PC-3 (cell line): ENCODE data around the gene KCNJ15. TPM values are rescaled to one million over a fixed set of nuclear protein-coding genes. Genes with fewer than 3 reads are reported as not detected.
A peak's percentile ranks its signal among the peaks of the same experiment; 100 is the strongest.

Source experiments
- ATAC-seq: fragments of 200-7000 bp; cut with Tn5 transposase; 2 replicates; pipeline ENCODE4 v1.9.1; 2020; ENCODE audit warnings: mild to moderate bottlenecking, moderate library complexity
- BruUV-seq: library from RNA; stranded (reverse); fragments of 400-500 nt; replicated peaks from 2 replicates; lab custom pipeline; 2021; lab: Mats Ljungman, UMichigan
- CTCF ChIA-PET: fragments of 300-600 bp; sonication (Branson Sonifier 250); formaldehyde crosslinking; loops from one replicate; lab custom pipeline; 2022; ENCODE audit warnings: antibody characterized with exemption; lab: Charles Lee
- POLR2A ChIA-PET: fragments of 300-600 bp; sonication (Branson Sonifier 250); formaldehyde crosslinking; loops from one replicate; lab custom pipeline; 2022; ENCODE audit warnings: antibody characterized with exemption; ENCODE audit not compliant: unreplicated experiment; lab: Charles Lee
- DNase-seq: peaks from one replicate; pipeline ENCODE4 v3.0.0-alpha.2; 2015
- H2AFZ ChIP-seq: fragments of 300-600 bp; sonication (generic); 2 replicates; pipeline ENCODE4 v1.6.0; 2016; ENCODE audit warnings: antibody characterized with exemption, low read length
- H3F3A ChIP-seq: fragments of 300-600 bp; sonication (generic); one replicate; pipeline ENCODE4 v1.6.0; 2017; ENCODE audit warnings: antibody characterized with exemption, low read length, control low read depth, mild to moderate bottlenecking; ENCODE audit not compliant: unreplicated experiment
- H3K27ac ChIP-seq: fragments of 300-600 bp; sonication (generic); 2 replicates; pipeline ENCODE4 v1.5.1; 2016; ENCODE audit warnings: mild to moderate bottlenecking, low read length
- H3K27me3 ChIP-seq: fragments of 300-600 bp; sonication (generic); 2 replicates; pipeline ENCODE4 v1.6.1; 2016; ENCODE audit warnings: low read length, mixed read lengths
- H3K36me3 ChIP-seq: fragments of 300-600 bp; sonication (generic); 2 replicates; pipeline ENCODE4 v1.6.1; 2016; ENCODE audit warnings: low read depth, mixed run types, low read length, mixed read lengths
- H3K4me1 ChIP-seq: fragments of 300-600 bp; sonication (generic); 2 replicates; pipeline ENCODE4 v1.5.1; 2016; ENCODE audit warnings: low read length; ENCODE audit not compliant: insufficient read depth
- H3K4me2 ChIP-seq: fragments of 300-600 bp; sonication (generic); 2 replicates; pipeline ENCODE4 v1.6.0; 2016; ENCODE audit warnings: low read length
- H3K4me3 ChIP-seq: fragments of 300-600 bp; sonication (generic); 2 replicates; pipeline ENCODE4 v1.5.1; 2016; ENCODE audit warnings: mild to moderate bottlenecking, low read length, mixed read lengths
- H3K79me2 ChIP-seq: fragments of 300-600 bp; sonication (generic); 2 replicates; pipeline ENCODE4 v1.6.1; 2017; ENCODE audit warnings: low read length, mixed read lengths
- H3K9ac ChIP-seq: fragments of 300-600 bp; sonication (generic); 2 replicates; pipeline ENCODE4 v1.6.0; 2016; ENCODE audit warnings: mild to moderate bottlenecking, low read length
- H3K9me2 ChIP-seq: fragments of 300-600 bp; sonication (generic); replicated peaks from 2 replicates; pipeline ENCODE4 v1.6.1; 2016; ENCODE audit warnings: mixed run types, low read length, mixed read lengths
- H3K9me3 ChIP-seq: fragments of 300-600 bp; sonication (generic); 2 replicates; pipeline ENCODE4 v1.6.1; 2016; ENCODE audit warnings: low read length, mixed read lengths
- H4K20me1 ChIP-seq: fragments of 300-600 bp; sonication (generic); 2 replicates; pipeline ENCODE4 v1.6.1; 2016; ENCODE audit warnings: low read length, mixed read lengths
- EZH2 ChIP-seq: fragments of 300-600 bp; sonication (generic); IDR thresholded peaks from one replicate; pipeline ENCODE4 v1.6.1; 2017; ENCODE audit warnings: antibody characterized with exemption, mild to moderate bottlenecking, low read length; ENCODE audit not compliant: unreplicated experiment
- EZH2phosphoT487 ChIP-seq: fragments of 300-600 bp; sonication (generic); IDR thresholded peaks from 2 replicates; pipeline ENCODE4 v1.6.1; 2018; ENCODE audit warnings: mild to moderate bottlenecking, antibody characterized with exemption, low read length, borderline replicate concordance
- intact Hi-C: fragments of 100-400 bp; cut with micrococcal nuclease; formaldehyde crosslinking; loops from 2 replicates; pipeline ENCODE4 v1.9.0; 2023
- total RNA-seq: library from RNA; depleted of rRNA; stranded (reverse); fragments of >200 nt; gene quantifications from 2 replicates; pipeline ENCODE4 v1.2.3, GENCODE V29; 2014
- TF ChIP-seq, protein P1 (sequence below): fragments of 300-600 bp; sonication (generic); conservative IDR thresholded peaks from 2 replicates; pipeline ENCODE4 v1.5.1; 2017; ENCODE audit warnings: antibody characterized with exemption, low read depth, mild to moderate bottlenecking, low read length

Gene KCNJ15
- total RNA-seq, 1 experiment from 2014 or later = 0.26 TPM

DNA sequence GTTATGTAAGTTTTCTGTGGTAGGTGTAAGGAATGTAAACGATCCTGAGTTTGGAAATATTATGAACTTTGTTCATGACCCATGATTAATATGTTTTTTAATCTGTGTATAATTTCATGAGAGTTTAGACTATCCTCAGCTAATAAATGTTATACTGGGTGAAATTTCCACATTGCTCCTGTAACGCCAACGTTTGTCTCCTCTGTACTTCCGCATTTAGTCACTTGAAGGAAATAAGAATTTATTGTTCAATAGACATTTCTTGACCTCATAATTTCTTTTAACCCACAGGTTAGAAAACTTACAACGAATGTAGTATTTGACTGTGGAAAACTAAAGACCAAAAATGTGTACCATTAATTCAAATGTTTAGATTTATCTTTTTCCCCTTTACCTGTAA, 876 bp downstream of the KCNJ15 start:
- Histone ChIP-seq H3K9ac (no peak overlapping the region), H3K4me3 (no peak overlapping the region), H4K20me1 (no peaks in the 10 kb centered on the region), H3F3A (no peaks in the 10 kb centered on the region), H2AFZ (no peak overlapping the region), H3K9me2 (no peaks in the 10 kb centered on the region), H3K27ac (no peak overlapping the region), H3K4me2 (no peak overlapping the region), H3K9me3 (no peaks in the 10 kb centered on the region), H3K36me3 (no peaks in the 10 kb centered on the region), H3K27me3 (no peaks in the 10 kb centered on the region), H3K4me1 (peaks cover 14% of the 10 kb centered on the region), H3K79me2 (no peaks in the 10 kb centered on the region)
- no peak for ATAC-seq
- ChIA-PET CTCF (no interaction called here), POLR2A (no interaction called here)
- BruUV-seq = no TSS peak
- no peak for DNase-seq
- no peak for TF ChIP-seq EZH2phosphoT487
- TF ChIP-seq, protein P1, sequence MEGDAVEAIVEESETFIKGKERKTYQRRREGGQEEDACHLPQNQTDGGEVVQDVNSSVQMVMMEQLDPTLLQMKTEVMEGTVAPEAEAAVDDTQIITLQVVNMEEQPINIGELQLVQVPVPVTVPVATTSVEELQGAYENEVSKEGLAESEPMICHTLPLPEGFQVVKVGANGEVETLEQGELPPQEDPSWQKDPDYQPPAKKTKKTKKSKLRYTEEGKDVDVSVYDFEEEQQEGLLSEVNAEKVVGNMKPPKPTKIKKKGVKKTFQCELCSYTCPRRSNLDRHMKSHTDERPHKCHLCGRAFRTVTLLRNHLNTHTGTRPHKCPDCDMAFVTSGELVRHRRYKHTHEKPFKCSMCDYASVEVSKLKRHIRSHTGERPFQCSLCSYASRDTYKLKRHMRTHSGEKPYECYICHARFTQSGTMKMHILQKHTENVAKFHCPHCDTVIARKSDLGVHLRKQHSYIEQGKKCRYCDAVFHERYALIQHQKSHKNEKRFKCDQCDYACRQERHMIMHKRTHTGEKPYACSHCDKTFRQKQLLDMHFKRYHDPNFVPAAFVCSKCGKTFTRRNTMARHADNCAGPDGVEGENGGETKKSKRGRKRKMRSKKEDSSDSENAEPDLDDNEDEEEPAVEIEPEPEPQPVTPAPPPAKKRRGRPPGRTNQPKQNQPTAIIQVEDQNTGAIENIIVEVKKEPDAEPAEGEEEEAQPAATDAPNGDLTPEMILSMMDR = no peak
- no peak for TF ChIP-seq EZH2
- intact Hi-C loops = no loop called here

DNA sequence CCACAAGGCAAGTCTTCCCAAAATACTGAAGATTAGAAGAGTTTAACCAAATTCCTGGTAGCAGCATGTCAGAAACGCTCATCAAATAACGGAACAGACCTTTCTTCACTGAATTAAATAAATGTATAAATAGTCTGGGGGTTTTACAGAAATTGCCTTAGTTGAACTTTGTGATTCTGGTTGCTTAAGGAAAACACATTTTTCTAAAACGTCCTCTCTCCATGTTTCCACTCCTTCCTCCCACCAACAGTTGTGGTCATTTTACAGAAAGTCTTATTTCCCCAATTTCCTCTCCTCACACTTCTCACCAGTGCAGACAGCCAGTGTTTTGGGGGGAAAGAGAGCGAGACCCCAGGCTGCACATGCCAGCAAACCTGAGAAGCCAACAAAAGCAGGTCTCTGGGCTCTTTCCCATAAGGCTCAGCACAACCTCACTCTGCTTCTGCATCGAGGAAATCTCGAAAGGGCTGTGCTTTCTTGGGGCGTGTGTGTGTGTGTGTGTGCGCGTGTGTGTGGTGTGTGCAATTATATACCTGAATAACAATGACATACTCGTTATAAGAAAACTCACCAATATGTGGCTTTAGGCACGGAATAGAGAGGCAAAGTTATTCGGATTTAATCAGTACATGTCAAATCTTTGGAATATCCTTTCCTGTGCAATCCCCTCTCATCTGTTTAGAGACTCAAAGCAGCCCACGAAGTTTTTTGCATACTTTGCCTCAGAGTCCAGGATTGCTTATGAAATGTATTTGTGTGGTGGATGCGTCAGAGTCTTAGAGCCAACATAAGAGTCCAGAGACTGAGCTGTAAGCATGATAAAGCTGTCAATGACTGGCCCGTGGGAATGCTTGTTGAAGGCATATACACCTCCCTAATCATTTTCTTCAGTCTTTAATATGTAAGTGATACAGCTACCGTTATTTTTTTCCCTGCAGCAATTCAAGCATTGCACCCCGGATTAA, 2.0 kb downstream of the KCNJ15 start:
- POLR2A ChIA-PET = no interaction called here
- Histone ChIP-seq H3K4me1 (peaks cover 14% of the 10 kb centered on the region), H3K36me3 (no peaks in the 10 kb centered on the region), H3K9ac (no peak overlapping the region), H3F3A (no peaks in the 10 kb centered on the region), H2AFZ (no peak overlapping the region), H3K9me2 (no peaks in the 10 kb centered on the region), H3K27me3 (no peaks in the 10 kb centered on the region), H3K9me3 (no peaks in the 10 kb centered on the region), H4K20me1 (no peaks in the 10 kb centered on the region), H3K27ac (no peak overlapping the region), H3K4me3 (no peak overlapping the region), H3K79me2 (no peaks in the 10 kb centered on the region), H3K4me2 (no peak overlapping the region)
- CTCF ChIA-PET = no interaction called here
- DNase-seq (peak; percentile 22), ATAC-seq (no peak)
- TF ChIP-seq EZH2 (no peak), EZH2phosphoT487 (no peak)
- TF ChIP-seq, protein P1 = no peak
- intact Hi-C loops = no loop called here
- BruUV-seq = no TSS peak

DNA sequence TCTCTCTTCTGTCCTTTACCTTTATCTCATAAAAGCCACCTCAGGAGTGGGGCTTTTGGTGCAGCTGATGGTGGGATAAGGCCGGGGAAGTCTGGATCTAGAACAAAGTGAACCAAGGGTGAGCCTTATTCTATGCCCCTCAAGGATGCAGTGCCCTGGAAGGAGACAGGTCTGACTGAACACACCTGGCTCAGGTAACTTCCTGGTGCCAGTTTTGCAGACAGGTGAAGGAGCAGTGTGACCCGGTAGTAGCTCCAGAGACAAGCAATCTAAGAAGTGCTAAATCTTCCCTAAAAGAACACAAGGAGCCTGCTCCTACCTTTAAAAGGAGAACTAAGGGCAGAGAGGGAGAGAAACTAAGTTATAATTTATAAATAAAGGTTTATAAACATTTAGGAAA, 2.9 kb downstream of the KCNJ15 start:
- ChIA-PET POLR2A (no interaction called here), CTCF (no interaction called here)
- H3F3A ChIP-seq = no peaks in the 10 kb centered on the region
- ATAC-seq = no peak
- no peaks in the 10 kb centered on the region for H3K27me3 ChIP-seq
- no peak overlapping the region for H3K27ac ChIP-seq
- no peak for DNase-seq
- TF ChIP-seq, protein P1 = no peak
- TF ChIP-seq EZH2phosphoT487 (no peak), EZH2 (no peak)
- H3K4me1 ChIP-seq = peaks cover 14% of the 10 kb centered on the region
- no peaks in the 10 kb centered on the region for H3K9me2 ChIP-seq
- no peaks in the 10 kb centered on the region for H4K20me1 ChIP-seq
- intact Hi-C loops = no loop called here
- no peaks in the 10 kb centered on the region for H3K9me3 ChIP-seq
- H3K79me2 ChIP-seq = no peaks in the 10 kb centered on the region
- H3K4me3 ChIP-seq = no peak overlapping the region
- no peak overlapping the region for H3K4me2 ChIP-seq
- no peak overlapping the region for H3K9ac ChIP-seq
- H3K36me3 ChIP-seq = no peaks in the 10 kb centered on the region
- BruUV-seq = no TSS peak
- H2AFZ ChIP-seq = no peak overlapping the region
